Type B pancreatic cell (in vitro differentiated cells): ENCODE measurements around the gene PDLIM5. TPM values are rescaled to one million over a fixed set of nuclear protein-coding genes. Genes with fewer than 3 reads are reported as not detected.

ENCODE experiments used
- DNase-seq: peaks from one replicate; pipeline ENCODE4 v3.0.0; 2021; ENCODE audit warnings: mixed read lengths; ENCODE audit not compliant: unreplicated experiment; ENCODE audit errors: extremely low spot score
- H3K27ac Mint-ChIP-seq: 2 replicates; pipeline ENCODE4 v1.8.0; 2021; ENCODE audit warnings: mild to moderate bottlenecking, mixed read lengths
- H3K27me3 Mint-ChIP-seq: 2 replicates; pipeline ENCODE4 v1.8.0; 2021; ENCODE audit warnings: mixed read lengths
- H3K36me3 Mint-ChIP-seq: 2 replicates; pipeline ENCODE4 v1.8.0; 2021; ENCODE audit warnings: mixed read lengths
- H3K4me1 Mint-ChIP-seq: one replicate; pipeline ENCODE4 v1.8.0; 2021; ENCODE audit warnings: mixed read lengths; ENCODE audit not compliant: unreplicated experiment
- H3K4me3 Mint-ChIP-seq: 2 replicates; pipeline ENCODE4 v1.8.0; 2021; ENCODE audit warnings: mild to moderate bottlenecking, mixed read lengths
- H3K9me3 Mint-ChIP-seq: 2 replicates; pipeline ENCODE4 v1.8.0; 2021; ENCODE audit warnings: mixed read lengths
- CTCF ChIP-seq: fragments of 200-600 bp; sonication (generic); conservative IDR thresholded peaks from 2 replicates; pipeline ENCODE4 v1.5.0; 2021; ENCODE audit warnings: antibody characterized with exemption, mild to moderate bottlenecking
- total RNA-seq: library from RNA; stranded (reverse); gene quantifications from 2 replicates; pipeline ENCODE4 v1.2.1, GENCODE V29; 2021; ENCODE audit warnings: low replicate concordance

The PDLIM5 gene
- total RNA-seq, 1 donor from 2014 or later, result 76.7 TPM

GRCh38 chr4:94680176-94680862 lies 228.6 kb downstream of the PDLIM5 start:
- no peak for TF ChIP-seq CTCF
- DNase-seq, result no peak
- no peak overlapping the region for H3K27ac Mint-ChIP-seq
- H3K4me3 Mint-ChIP-seq, result no peak overlapping the region
- peaks cover 14% of the 10 kb centered on the region for H3K4me1 Mint-ChIP-seq
- no peaks in the 10 kb centered on the region for H3K36me3 Mint-ChIP-seq
- H3K9me3 Mint-ChIP-seq, result no peaks in the 10 kb centered on the region
- peaks cover 11% of the 10 kb centered on the region for H3K27me3 Mint-ChIP-seq

DNA sequence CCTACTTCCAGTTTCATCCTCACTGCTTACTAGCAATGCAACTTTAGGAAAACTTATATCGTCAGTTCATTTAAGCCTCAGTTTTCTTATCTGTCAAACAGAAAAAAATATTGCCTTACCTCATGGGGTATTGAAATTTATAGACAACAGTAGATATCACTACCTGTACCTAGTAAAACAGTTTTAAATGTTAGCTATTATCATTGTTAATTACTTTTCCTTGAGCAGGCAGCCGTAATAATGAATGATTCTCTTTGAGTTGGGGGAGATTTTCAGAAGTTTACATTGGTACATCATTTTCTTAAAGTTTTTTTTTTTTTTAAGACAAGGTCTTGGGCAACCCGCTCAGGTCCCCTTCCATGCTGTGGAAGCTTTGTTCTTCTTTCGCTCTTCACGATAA lies 234.3 kb downstream of the PDLIM5 start:
- DNase-seq, result no peak
- no peaks in the 10 kb centered on the region for H3K9me3 Mint-ChIP-seq
- H3K4me3 Mint-ChIP-seq, result no peak overlapping the region
- no peak overlapping the region for H3K27ac Mint-ChIP-seq
- H3K4me1 Mint-ChIP-seq, result no peaks in the 10 kb centered on the region
- H3K27me3 Mint-ChIP-seq, result peaks cover 2% of the 10 kb centered on the region
- no peak for TF ChIP-seq CTCF
- no peaks in the 10 kb centered on the region for H3K36me3 Mint-ChIP-seq

- no peaks in the 10 kb centered on the region for H3K4me1 Mint-ChIP-seq
- H3K4me3 Mint-ChIP-seq, result no peak overlapping the region
- no peaks in the 10 kb centered on the region for H3K27me3 Mint-ChIP-seq
- no peak overlapping the region for H3K27ac Mint-ChIP-seq
- no peak for DNase-seq
- H3K36me3 Mint-ChIP-seq, result no peaks in the 10 kb centered on the region
- H3K9me3 Mint-ChIP-seq, result no peaks in the 10 kb centered on the region
- no peak for TF ChIP-seq CTCF
Measured at GRCh38 chr4:94689155-94689860, 237.6 kb downstream of the PDLIM5 start.

DNA sequence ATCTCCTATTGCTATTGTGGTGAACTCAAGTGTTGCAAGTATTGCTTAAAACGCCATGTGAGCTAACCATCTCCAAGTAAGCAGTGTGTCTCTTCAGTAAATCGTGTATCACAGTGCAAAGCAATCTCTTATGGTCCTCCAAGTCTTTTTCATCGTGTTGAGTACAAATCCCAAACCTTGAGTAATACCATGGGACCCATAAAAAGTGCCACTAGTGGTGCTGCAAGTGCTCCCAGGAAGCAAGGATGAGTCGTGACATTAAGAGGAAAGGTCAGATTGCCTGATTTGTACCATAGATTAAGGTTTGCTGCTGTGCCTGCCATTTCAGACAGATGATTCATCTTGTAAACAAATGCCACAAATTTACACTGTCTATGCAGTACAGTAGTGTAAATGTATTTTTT lies 239.1 kb downstream of the PDLIM5 start:
- Mint-ChIP-seq H3K27me3 (no peaks in the 10 kb centered on the region), H3K36me3 (no peaks in the 10 kb centered on the region), H3K27ac (no peak overlapping the region), H3K4me1 (no peaks in the 10 kb centered on the region), H3K9me3 (no peaks in the 10 kb centered on the region), H3K4me3 (no peak overlapping the region)
- TF ChIP-seq CTCF, result no peak
- DNase-seq, result no peak

- Mint-ChIP-seq H3K27me3 (no peaks in the 10 kb centered on the region), H3K4me1 (no peaks in the 10 kb centered on the region), H3K27ac (no peak overlapping the region), H3K4me3 (no peak overlapping the region), H3K36me3 (no peaks in the 10 kb centered on the region), H3K9me3 (no peaks in the 10 kb centered on the region)
- no peak for DNase-seq
- TF ChIP-seq CTCF, result no peak
Measured at GRCh38 chr4:94691552-94691951, 239.8 kb downstream of the PDLIM5 start.
